GM23338 (cell line): ENCODE data around the gene KRTAP10-5.

Experiments
- CTCF ChIP-seq, 2 experiments: fragments of 200-600 bp in 1 of 2; sonication (generic) in 1 of 2; conservative IDR thresholded peaks; 2 replicates each; pipeline versions ENCODE4 v1.5.1 to v1.6.1; 2016 to 2017; ENCODE audit warnings: antibody characterized with exemption in 2 of 2, low read depth in 2 of 2, mild to moderate bottlenecking in 2 of 2, moderate library complexity in 1 of 2
- EZH2 ChIP-seq: fragments of 200-600 bp; sonication (generic); IDR thresholded peaks from one replicate; pipeline ENCODE4 v1.8.0; 2017; ENCODE audit warnings: antibody characterized with exemption, mild to moderate bottlenecking, low read depth; ENCODE audit not compliant: unreplicated experiment
- EZH2phosphoT487 ChIP-seq: fragments of 200-600 bp; sonication (generic); IDR thresholded peaks from one replicate; pipeline ENCODE4 v1.8.1; 2018; ENCODE audit warnings: antibody characterized with exemption; ENCODE audit not compliant: unreplicated experiment
- POLR2AphosphoS5 ChIP-seq: IDR thresholded peaks from 2 replicates; pipeline ENCODE4 v1.6.1; 2016; ENCODE audit warnings: antibody characterized with exemption, low read depth
- REST ChIP-seq: IDR thresholded peaks from one replicate; pipeline ENCODE4 v1.6.1; 2018; ENCODE audit warnings: antibody characterized with exemption; ENCODE audit not compliant: unreplicated experiment
- ZNF331 ChIP-seq: fragments of 250-450 bp; sonication (Bioruptor Pico); IDR thresholded peaks from 2 replicates; pipeline ENCODE4 v1.5.0; 2020; ENCODE audit warnings: low read depth, mild to moderate bottlenecking, moderate library complexity

GRCh38 chr21:44542716-44543115 is 37.7 kb downstream of the KRTAP10-5 start:
- TF ChIP-seq CTCF (conservative IDR thresholded peaks at IDR 0.05; ENCODE audit: low read depth in 2 of 2): no peak
- no peak for TF ChIP-seq EZH2
- TF ChIP-seq REST: no peak
- no peak for TF ChIP-seq EZH2phosphoT487
- no peak for TF ChIP-seq POLR2AphosphoS5
- no peak for TF ChIP-seq ZNF331 (CRISPR knock-in tag)
